ENCODE measurements around the gene DCAF11. TPM values are rescaled to one million over a fixed set of nuclear protein-coding genes. Genes with fewer than 3 reads are reported as not detected.

The DCAF11 gene
- total RNA-seq, 2 experiments from 2014 or later, result 74.8 to 75.3 TPM

GRCh38 chr14:24080142-24080530 lies 34.4 kb upstream of the DCAF11 start:
- intact Hi-C loops (cut with DNase I, micrococcal nuclease), result no loop called here
- peak overlapping the region; percentile 90 for H3K27ac Mint-ChIP-seq
- POLR2A ChIA-PET, result interaction anchor here (0.6 to 5.1 kb wide), 21 partner anchors 10 to 194 kb away, joined by 3 to 89 read pairs (median 6); partner anchors contain the start of genes CARMIL3, DCAF11, IRF9 and NRL

GRCh38 chr14:24080888-24081738 lies 33.5 kb upstream of the DCAF11 start:
- peak overlapping the region; percentile 93 for H3K4me3 Mint-ChIP-seq
- peak overlapping the region; percentile 90 for H3K27ac Mint-ChIP-seq
- Histone ChIP-seq H3K4me1 (ENCODE audit: insufficient read depth, low read length) (peaks cover 21% of the 10 kb centered on the region), H3K4me3 (ENCODE audit: low read length) (peak overlapping the region; percentile 56), H3K27ac (ENCODE audit: low read depth in 1 of 2, low read length in 2 of 2) (peak overlapping the region; percentile 2 to 52), H3K27me3 (ENCODE audit: control insufficient read depth in 1 of 2, insufficient read depth in 2 of 2, low read length in 2 of 2) (no peaks in the 10 kb centered on the region), H3K9me3 (ENCODE audit: control insufficient read depth in 1 of 2, insufficient read depth in 1 of 2, low read length in 2 of 2) (no peaks in the 10 kb centered on the region), H3K36me3 (ENCODE audit: insufficient read depth, low read length) (no peaks in the 10 kb centered on the region)
- TF ChIP-seq, protein P1, sequence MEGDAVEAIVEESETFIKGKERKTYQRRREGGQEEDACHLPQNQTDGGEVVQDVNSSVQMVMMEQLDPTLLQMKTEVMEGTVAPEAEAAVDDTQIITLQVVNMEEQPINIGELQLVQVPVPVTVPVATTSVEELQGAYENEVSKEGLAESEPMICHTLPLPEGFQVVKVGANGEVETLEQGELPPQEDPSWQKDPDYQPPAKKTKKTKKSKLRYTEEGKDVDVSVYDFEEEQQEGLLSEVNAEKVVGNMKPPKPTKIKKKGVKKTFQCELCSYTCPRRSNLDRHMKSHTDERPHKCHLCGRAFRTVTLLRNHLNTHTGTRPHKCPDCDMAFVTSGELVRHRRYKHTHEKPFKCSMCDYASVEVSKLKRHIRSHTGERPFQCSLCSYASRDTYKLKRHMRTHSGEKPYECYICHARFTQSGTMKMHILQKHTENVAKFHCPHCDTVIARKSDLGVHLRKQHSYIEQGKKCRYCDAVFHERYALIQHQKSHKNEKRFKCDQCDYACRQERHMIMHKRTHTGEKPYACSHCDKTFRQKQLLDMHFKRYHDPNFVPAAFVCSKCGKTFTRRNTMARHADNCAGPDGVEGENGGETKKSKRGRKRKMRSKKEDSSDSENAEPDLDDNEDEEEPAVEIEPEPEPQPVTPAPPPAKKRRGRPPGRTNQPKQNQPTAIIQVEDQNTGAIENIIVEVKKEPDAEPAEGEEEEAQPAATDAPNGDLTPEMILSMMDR (IDR thresholded peaks at IDR 0.05), result no peak
- no peaks in the 10 kb centered on the region for H3K36me3 Mint-ChIP-seq (ENCODE audit: low read depth)
- ATAC-seq (ENCODE audit: poor library complexity), result peak; percentile 90
- H3K4me1 Mint-ChIP-seq (ENCODE audit: low read depth), result peaks cover 24% of the 10 kb centered on the region
- ChIA-PET CTCF (interaction anchor here (0.6 to 3.4 kb wide), 7 partner anchors 9 to 80 kb away, joined by 3 to 21 read pairs (median 4); partner anchors contain the start of genes EMC9, IRF9 and PCK2), POLR2A (interaction anchor here (0.6 to 5.1 kb wide), 28 partner anchors 11 to 350 kb away, joined by 3 to 89 read pairs (median 5); partner anchors contain the start of genes CARMIL3, DCAF11, EMC9 and IRF9)
- H3K27me3 Mint-ChIP-seq, result no peaks in the 10 kb centered on the region
- intact Hi-C loops (cut with DNase I, micrococcal nuclease), result no loop called here
- no peaks in the 10 kb centered on the region for H3K9me3 Mint-ChIP-seq
- DNase-seq, result peak; percentile 47 to 82 (median 68)

More at GRCh38 chr14:24080142-24080530, 34.4 kb upstream of the DCAF11 start:
- H3K4me3 ChIP-seq (ENCODE audit: low read length), result no peak overlapping the region
- Mint-ChIP-seq H3K9me3 (no peaks in the 10 kb centered on the region), H3K27me3 (no peaks in the 10 kb centered on the region), H3K4me1 (ENCODE audit: low read depth) (peaks cover 24% of the 10 kb centered on the region), H3K36me3 (ENCODE audit: low read depth) (no peaks in the 10 kb centered on the region), H3K4me3 (peak overlapping the region; percentile 91)
- CTCF ChIA-PET, result interaction anchor here (0.6 to 3.4 kb wide), 6 partner anchors 10 to 81 kb away, joined by 3 to 21 read pairs (median 4); partner anchors contain the start of genes EMC9 and IRF9
- ATAC-seq (ENCODE audit: poor library complexity) (no peak), DNase-seq (no peak)
- TF ChIP-seq, protein P1 (IDR thresholded peaks at IDR 0.05), result no peak
- no peaks in the 10 kb centered on the region for H3K36me3 ChIP-seq (ENCODE audit: insufficient read depth, low read length)
- peaks cover 21% of the 10 kb centered on the region for H3K4me1 ChIP-seq (ENCODE audit: insufficient read depth, low read length)
- no peaks in the 10 kb centered on the region for H3K27me3 ChIP-seq (ENCODE audit: control insufficient read depth in 1 of 2, insufficient read depth in 2 of 2, low read length in 2 of 2)
- no peaks in the 10 kb centered on the region for H3K9me3 ChIP-seq (ENCODE audit: control insufficient read depth in 1 of 2, insufficient read depth in 1 of 2, low read length in 2 of 2)
- no peak overlapping the region for H3K27ac ChIP-seq (ENCODE audit: low read depth in 1 of 2, low read length in 2 of 2)

DNA sequence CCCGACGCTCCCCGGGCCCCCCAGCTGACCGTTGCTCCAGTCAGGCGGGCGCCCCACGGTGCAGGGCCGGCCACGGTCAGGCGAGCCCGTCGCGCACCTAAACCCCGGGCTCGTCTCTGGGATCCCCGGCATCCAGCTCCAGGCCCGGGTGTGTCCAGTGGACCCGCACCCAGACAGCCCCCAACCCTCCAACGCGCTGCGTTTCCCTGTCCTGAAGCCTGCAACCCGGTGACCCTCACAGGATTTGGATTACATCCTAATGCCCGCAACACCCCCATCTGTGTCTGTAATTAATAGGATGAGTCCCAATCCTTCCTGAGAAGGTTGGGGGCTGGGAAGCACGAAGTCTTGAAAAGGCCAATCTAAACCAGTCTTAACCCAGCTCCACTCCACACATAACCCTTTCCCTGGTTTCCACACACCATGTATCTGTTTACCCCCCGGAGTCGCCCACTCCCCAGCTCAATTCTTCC lies 32.8 kb upstream of the DCAF11 start:
- H3K4me1 ChIP-seq (ENCODE audit: insufficient read depth, low read length), result peaks cover 21% of the 10 kb centered on the region
- H3K9me3 ChIP-seq (ENCODE audit: control insufficient read depth in 1 of 2, insufficient read depth in 1 of 2, low read length in 2 of 2), result no peaks in the 10 kb centered on the region
- Mint-ChIP-seq H3K4me3 (peak overlapping the region; percentile 93), H3K9me3 (no peaks in the 10 kb centered on the region), H3K36me3 (ENCODE audit: low read depth) (no peaks in the 10 kb centered on the region), H3K27me3 (no peaks in the 10 kb centered on the region), H3K27ac (peak overlapping the region; percentile 89), H3K4me1 (ENCODE audit: low read depth) (peaks cover 24% of the 10 kb centered on the region)
- ATAC-seq (ENCODE audit: poor library complexity), result no peak
- DNase-seq, result peak in 1 of 14 experiments; percentile 10
- TF ChIP-seq, protein P1 (IDR thresholded peaks at IDR 0.05), result no peak
- ChIA-PET CTCF (interaction anchor here (1.1 to 3.4 kb wide), 4 partner anchors 9 to 27 kb away, joined by 3 to 21 read pairs (median 7); partner anchors contain the start of gene PCK2), POLR2A (interaction anchor here (0.9 to 5.1 kb wide), 23 partner anchors 12 to 350 kb away, joined by 3 to 89 read pairs (median 6); partner anchors contain the start of genes CARMIL3, DCAF11, EMC9 and IRF9)
- peak overlapping the region; percentile 56 for H3K4me3 ChIP-seq (ENCODE audit: low read length)
- H3K27ac ChIP-seq (ENCODE audit: low read depth in 1 of 2, low read length in 2 of 2), result no peak overlapping the region
- H3K36me3 ChIP-seq (ENCODE audit: insufficient read depth, low read length), result no peaks in the 10 kb centered on the region
- intact Hi-C loops (cut with DNase I, micrococcal nuclease), result no loop called here
- no peaks in the 10 kb centered on the region for H3K27me3 ChIP-seq (ENCODE audit: control insufficient read depth in 1 of 2, insufficient read depth in 2 of 2, low read length in 2 of 2)
